ENCODE measurements around the gene PIF1. TPM values are rescaled to one million over a fixed set of nuclear protein-coding genes. Genes with fewer than 3 reads are reported as not detected.

PIF1 gene, protein sequence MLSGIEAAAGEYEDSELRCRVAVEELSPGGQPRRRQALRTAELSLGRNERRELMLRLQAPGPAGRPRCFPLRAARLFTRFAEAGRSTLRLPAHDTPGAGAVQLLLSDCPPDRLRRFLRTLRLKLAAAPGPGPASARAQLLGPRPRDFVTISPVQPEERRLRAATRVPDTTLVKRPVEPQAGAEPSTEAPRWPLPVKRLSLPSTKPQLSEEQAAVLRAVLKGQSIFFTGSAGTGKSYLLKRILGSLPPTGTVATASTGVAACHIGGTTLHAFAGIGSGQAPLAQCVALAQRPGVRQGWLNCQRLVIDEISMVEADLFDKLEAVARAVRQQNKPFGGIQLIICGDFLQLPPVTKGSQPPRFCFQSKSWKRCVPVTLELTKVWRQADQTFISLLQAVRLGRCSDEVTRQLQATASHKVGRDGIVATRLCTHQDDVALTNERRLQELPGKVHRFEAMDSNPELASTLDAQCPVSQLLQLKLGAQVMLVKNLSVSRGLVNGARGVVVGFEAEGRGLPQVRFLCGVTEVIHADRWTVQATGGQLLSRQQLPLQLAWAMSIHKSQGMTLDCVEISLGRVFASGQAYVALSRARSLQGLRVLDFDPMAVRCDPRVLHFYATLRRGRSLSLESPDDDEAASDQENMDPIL
- 11.6 to 23.5 TPM (median 16.4 TPM) in 5 replicates for total RNA-seq (2022; extraction: Qiagen RNA extraction)

DNA sequence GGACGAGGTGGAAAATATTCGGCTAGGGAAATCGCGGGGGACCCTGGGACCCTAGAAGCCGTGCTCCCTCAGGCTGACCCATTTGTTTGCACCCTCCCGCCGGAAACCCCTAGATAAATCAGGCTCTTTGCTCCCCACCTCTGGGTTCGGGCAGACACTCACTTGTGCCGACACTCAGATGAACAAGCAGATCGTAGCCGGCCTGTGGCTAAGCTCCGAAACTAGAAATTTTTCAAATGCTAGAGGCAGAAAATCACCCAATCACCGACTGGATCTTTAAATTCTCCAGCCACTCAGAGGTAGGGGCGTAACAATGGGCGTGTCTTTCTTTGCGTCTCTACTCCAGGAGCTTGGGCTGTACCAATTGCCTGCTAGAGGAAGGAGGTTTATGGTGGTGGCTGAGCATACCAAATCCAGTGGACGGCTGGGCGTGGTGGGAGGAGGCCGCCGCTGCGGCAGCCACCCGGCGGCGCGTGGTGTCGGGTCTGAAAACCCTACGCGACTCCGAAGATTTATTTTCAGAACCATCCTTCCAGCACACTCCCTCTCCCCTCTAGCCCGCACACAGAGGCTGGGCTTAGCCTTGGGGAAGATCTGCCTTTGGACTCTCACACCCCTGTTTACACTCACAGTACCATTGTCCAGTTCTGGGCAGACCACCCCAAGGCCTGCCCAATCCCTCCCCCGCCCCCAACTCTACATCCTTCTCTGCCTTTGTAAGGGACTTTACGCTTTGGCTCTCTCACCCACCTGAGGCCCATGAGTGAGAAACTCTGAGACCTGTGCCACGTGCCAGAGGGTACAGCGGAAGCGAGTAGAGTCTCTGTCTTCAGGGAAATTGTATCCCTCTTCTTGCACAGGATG lies at the start of gene PIF1:
Gene PIF1, minus strand, starts transcription at position 217 of the 864 bp plus-strand sequence. CDS start 1,312 bp downstream, outside the sequence.

DNA sequence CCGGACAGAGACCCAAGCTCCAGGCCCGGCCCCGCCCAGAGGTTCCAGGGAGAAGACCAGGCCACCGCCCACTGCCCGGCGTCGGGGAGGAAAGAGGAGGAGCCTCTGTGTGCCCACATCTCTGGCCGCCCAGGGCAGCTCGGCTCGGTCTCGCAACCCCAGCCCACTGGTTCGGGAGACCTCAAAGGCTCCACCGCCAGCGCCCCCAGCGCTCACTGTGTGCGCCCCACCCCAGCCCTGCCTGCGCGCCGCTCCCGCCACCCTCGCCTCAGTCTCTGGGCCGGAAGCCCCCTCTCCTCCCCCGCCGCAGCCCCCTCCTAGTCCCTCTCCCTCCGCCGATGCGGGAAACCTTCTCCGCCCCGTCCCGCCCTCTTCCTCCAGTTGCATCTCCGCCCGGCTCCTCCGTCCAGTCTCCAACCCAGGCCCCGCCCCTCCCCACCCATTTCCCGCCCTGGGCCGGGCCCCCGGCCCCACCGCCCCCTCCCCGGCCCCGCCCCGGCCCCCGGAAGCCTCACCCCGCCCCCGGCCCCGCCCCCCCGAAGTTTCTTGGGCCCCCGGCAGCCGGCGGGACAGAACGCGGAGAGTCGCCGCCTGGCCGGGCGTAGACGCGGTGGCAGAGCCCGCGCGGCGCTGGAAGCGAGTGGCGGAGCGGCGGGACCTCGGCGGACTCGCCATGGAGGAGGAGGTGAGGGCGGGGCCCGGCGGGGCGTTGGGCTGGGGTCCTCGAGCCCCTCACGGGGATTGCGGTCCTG lies 16.1 kb upstream of the PIF1 start, which contains the start of gene PLEKHO2:
Gene PLEKHO2, plus strand, starts transcription at position 572 of the 752 bp plus-strand sequence. Its CDS starts 102 bp downstream, at position 674.

DNA sequence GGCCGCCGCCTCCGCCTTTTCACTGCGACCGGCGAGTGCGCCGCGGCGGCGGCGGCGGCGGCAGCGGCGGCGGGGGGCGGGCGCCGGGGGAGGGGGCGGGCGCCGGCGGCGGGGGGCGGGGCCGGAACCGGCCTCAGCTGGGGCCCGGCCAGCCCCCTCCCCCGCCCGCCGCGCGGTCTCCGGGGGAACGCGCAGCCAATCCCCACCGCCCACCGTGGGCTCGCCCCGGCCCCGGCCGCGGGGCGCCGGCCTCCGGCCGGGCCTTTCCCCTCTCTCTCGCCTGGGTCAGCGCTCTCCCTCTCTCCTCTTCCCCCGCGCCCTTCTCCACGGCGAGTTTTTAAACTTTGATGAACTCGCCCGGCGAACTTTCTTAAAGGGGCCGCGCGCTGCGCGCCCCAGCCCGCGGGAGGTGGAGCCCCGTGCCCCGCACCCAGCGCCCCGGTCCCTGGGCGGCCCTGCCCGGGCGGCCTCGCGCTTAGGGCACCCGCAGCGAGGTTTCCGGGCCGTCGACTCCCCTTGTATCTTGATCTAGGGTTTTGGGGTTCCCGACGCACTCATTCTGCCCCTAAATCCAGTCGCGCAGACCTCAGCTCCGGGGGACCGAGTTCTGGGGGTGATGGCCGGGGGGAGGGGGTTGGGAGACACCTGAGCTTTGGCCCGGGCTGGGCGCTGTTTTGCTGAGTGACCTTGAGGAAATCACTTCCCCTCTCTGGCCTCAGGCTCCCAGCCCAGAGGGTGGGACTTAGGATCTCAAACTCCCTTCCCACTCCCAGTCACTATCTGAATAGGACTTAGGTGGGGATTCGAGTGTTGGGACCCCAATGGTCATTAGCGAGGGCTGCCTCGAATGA lies 49.7 kb downstream of the PIF1 start, which contains the start of gene RBPMS2:
Gene RBPMS2, minus strand, starts transcription at position 39 of the 851 bp plus-strand sequence. CDS start 270 bp downstream, outside the sequence.

Other genes starting within 250 kb of the PIF1 start
- gene RBPMS2, start 50.1 kb downstream of the PIF1 start, total RNA-seq (2022; extraction: Qiagen RNA extraction), result 6.6 to 9.4 TPM (median 8.3 TPM) in 5 replicates
- gene PLEKHO2, start 16.3 kb upstream of the PIF1 start, total RNA-seq (2022; extraction: Qiagen RNA extraction), result 5.4 to 6.4 TPM (median 6.0 TPM) in 5 replicates
- gene ANKDD1A, start 86.3 kb upstream of the PIF1 start, total RNA-seq (2022; extraction: Qiagen RNA extraction), result 1.7 to 2.8 TPM (median 2.2 TPM) in 5 replicates
- 115 to 127 TPM (median 122 TPM) in 5 replicates for gene SPG21, start 164.3 kb upstream of the PIF1 start, total RNA-seq (2022; extraction: Qiagen RNA extraction)
- gene MTFMT, start 204.0 kb upstream of the PIF1 start, total RNA-seq (2022; extraction: Qiagen RNA extraction), result 22.3 to 28.2 TPM (median 26.6 TPM) in 5 replicates
- 14.3 to 20.5 TPM (median 15.7 TPM) in 5 replicates for gene SLC51B, start 219.7 kb upstream of the PIF1 start, total RNA-seq (2022; extraction: Qiagen RNA extraction)
- 0.10 to 0.16 TPM (median 0.12 TPM) in 5 replicates for gene RASL12, start 242.3 kb upstream of the PIF1 start, total RNA-seq (2022; extraction: Qiagen RNA extraction)